Breast epithelium (tissue), 3 donors: Measurements from ENCODE around the gene ZBTB24.

Experiments used
- CTCF ChIP-seq, 3 donors: fragments of 450-650 bp; IDR thresholded peaks; one replicate each; pipeline ENCODE4 v1.5.1; 2016 to 2017; ENCODE audit warnings: antibody characterized with exemption in 3 of 3, mild to moderate bottlenecking in 3 of 3, moderate library complexity in 3 of 3
- POLR2A ChIP-seq: fragments of 450-650 bp; IDR thresholded peaks from one replicate; pipeline ENCODE4 v1.6.1; 2016; ENCODE audit warnings: antibody characterized with exemption, mild to moderate bottlenecking, moderate library complexity
- POLR2AphosphoS5 ChIP-seq, 3 donors: sonication (generic); formaldehyde crosslinking; IDR thresholded peaks; one replicate each; pipeline ENCODE4 v1.6.1; 2017; ENCODE audit warnings: antibody characterized with exemption in 3 of 3

DNA sequence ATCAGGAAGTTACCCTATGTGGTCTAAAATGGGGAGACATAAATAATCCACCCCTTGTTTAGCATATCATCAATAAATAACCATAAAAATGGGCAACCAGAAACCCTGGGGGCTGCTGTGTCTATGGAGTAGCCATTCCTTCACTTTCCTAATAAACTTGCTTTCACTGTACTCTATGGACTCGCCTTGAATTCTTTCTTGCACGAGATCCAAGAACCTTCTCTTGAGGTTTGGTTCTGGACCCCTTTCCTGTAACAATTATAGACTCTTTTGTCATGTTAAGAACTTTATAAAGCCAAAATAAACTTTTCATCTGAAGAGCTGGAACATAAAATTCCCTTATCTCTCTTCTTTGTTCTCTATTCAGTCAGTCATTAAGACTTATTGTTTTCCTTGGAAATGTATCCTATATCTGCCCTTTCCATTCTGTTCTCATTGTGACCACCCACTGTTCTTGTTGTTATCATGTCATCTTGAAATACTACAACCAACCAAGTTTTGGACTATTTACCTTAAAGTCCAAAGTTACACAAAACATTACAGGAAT is 29.3 kb upstream of the ZBTB24 start:
- TF ChIP-seq CTCF (IDR thresholded peaks at IDR 0.05) (no peak), POLR2A (no peak), POLR2AphosphoS5 (IDR thresholded peaks at IDR 0.05) (no peak)
